Aorta (tissue), 5 donors: ENCODE data around the gene PKNOX2. TPM values are rescaled to one million over a fixed set of nuclear protein-coding genes. Genes with fewer than 3 reads are reported as not detected.

Experiments used
- ATAC-seq: fragments of 200-7000 bp; cut with Tn5 transposase; one replicate; pipeline ENCODE4 v1.9.1; 2022; ENCODE audit warnings: moderate library complexity; ENCODE audit not compliant: low FRiP score
- DNase-seq, 2 donors: peaks; one replicate each; pipeline ENCODE4 v3.0.0-alpha.2; 2020
- H3K27ac ChIP-seq, 2 donors: one replicate each; pipeline ENCODE4 v1.5.1; 2013; ENCODE audit warnings: low read length in 2 of 2, mild to moderate bottlenecking in 2 of 2, moderate library complexity in 2 of 2, control low read depth in 1 of 2, inconsistent platforms in 1 of 2, low read depth in 1 of 2
- H3K27me3 ChIP-seq, 2 donors: one replicate each; pipeline ENCODE4 v1.6.1; 2013; ENCODE audit warnings: control low read depth in 1 of 2, low read length in 1 of 2, mild to moderate bottlenecking in 1 of 2, moderate library complexity in 1 of 2; ENCODE audit not compliant: insufficient read depth in 2 of 2, control insufficient read depth in 1 of 2
- H3K36me3 ChIP-seq, 2 donors: one replicate each; pipeline ENCODE4 v1.6.1; 2013; ENCODE audit warnings: control low read depth in 1 of 2, low read length in 1 of 2, mild to moderate bottlenecking in 1 of 2; ENCODE audit not compliant: insufficient read depth in 2 of 2, control insufficient read depth in 1 of 2
- H3K4me1 ChIP-seq, 2 donors: one replicate each; pipeline ENCODE4 v1.6.1; 2013; ENCODE audit warnings: low read length in 2 of 2, control low read depth in 1 of 2, mild to moderate bottlenecking in 1 of 2, moderate library complexity in 1 of 2; ENCODE audit not compliant: insufficient read depth in 2 of 2, control insufficient read depth in 1 of 2
- H3K4me3 ChIP-seq, 2 donors: one replicate each; pipeline ENCODE4 v1.5.1; 2013; ENCODE audit warnings: low read length in 2 of 2, control low read depth in 1 of 2, mild to moderate bottlenecking in 1 of 2
- H3K9me3 ChIP-seq: one replicate; pipeline ENCODE4 v1.6.1; 2013; ENCODE audit warnings: mild to moderate bottlenecking, low read length; ENCODE audit not compliant: control insufficient read depth
- WGBS, 2 donors: extraction: QIAGEN DNeasy Blood & Tissue Kit; methylation state at CpG; one replicate each; pipeline ENCODE4 v1.1.7; 2013; 5-methylcytosine and 5-hydroxymethylcytosine counted together
- intact Hi-C, 2 donors: fragments of 100-400 bp; cut with DNase I; formaldehyde crosslinking; loops; one replicate each; pipeline versions ENCODE4 v1.14.2 to v1.15.0; 2022
- polyA plus RNA-seq, 2 donors: library from polyadenylated mRNA; stranded (reverse); fragments of 200-250 nt; gene quantifications; one replicate each; pipeline ENCODE4 v1.2.3, GENCODE V29; 2013
- total RNA-seq, 2 donors: library from RNA; stranded (reverse); fragmentation: NEBNext Ultra II Directional; extraction: Animal tissue kit (Norgen Biotek cat#: 25700); gene quantifications; one replicate each; pipeline ENCODE4 v1.2.1, GENCODE V29; 2021
- donor health status: healthy with polysubstance abuse.
- donor health status: Bipolar disorder and iron deficiency.
- donor health status: DM: no; HTN: no; CAD: no.
- donor health status: DM: no; HTN: no; CAD: no.
- donor health status: DM: yes; HTN: yes; CAD: no.

Gene PKNOX2
- total and polyA plus RNA-seq, 4 donors: 1.8 to 19.8 (median 5.8) TPM

- ATAC-seq (no peak), DNase-seq (no peak)
- Histone ChIP-seq H3K4me3 (no peak overlapping the region), H3K27me3 (no peaks in the 10 kb centered on the region), H3K4me1 (no peaks in the 10 kb centered on the region), H3K27ac (no peak overlapping the region), H3K9me3 (no peaks in the 10 kb centered on the region), H3K36me3 (no peaks in the 10 kb centered on the region)
- intact Hi-C loops: loop anchor here in 1 of 2 donors (10.0 kb wide), 1 partner anchor 468 kb away; the partner anchor contains the start of gene CCDC15
- WGBS, 2 donors: 84 to 91% methylated on average over 4 of the region's 4 CpGs
Measured at GRCh38 chr11:125422681-125423080, 258.1 kb downstream of the PKNOX2 start.

- 65 to 68% methylated on average over 9 of the region's 9 CpGs for WGBS, 2 donors
- no peaks in the 10 kb centered on the region for H3K27me3 ChIP-seq
- no peak overlapping the region for H3K4me3 ChIP-seq
- no peaks in the 10 kb centered on the region for H3K36me3 ChIP-seq
- H3K9me3 ChIP-seq: no peaks in the 10 kb centered on the region
- intact Hi-C loops: loop anchor here in 1 of 2 donors (10.0 kb wide), 1 partner anchor 469 kb away; the partner anchor contains the start of gene CCDC15
- DNase-seq (no peak), ATAC-seq (no peak)
- H3K27ac ChIP-seq: no peak overlapping the region
- no peaks in the 10 kb centered on the region for H3K4me1 ChIP-seq
Measured at GRCh38 chr11:125423247-125423849, 258.8 kb downstream of the PKNOX2 start.

- no peaks in the 10 kb centered on the region for H3K4me1 ChIP-seq
- H3K4me3 ChIP-seq: no peak overlapping the region
- 36 to 37% methylated on average over 8 to 9 of the region's 9 CpGs for WGBS, 2 donors
- peak; percentile 64 for ATAC-seq
- H3K27ac ChIP-seq: no peak overlapping the region
- intact Hi-C loops: loop anchor here in 1 of 2 donors (10.0 kb wide), 1 partner anchor 471 kb away; the partner anchor contains the start of gene CCDC15
- no peaks in the 10 kb centered on the region for H3K36me3 ChIP-seq
- H3K9me3 ChIP-seq: no peaks in the 10 kb centered on the region
- no peaks in the 10 kb centered on the region for H3K27me3 ChIP-seq
- DNase-seq: peak; percentile 66 to 76
Measured at GRCh38 chr11:125425601-125426000, 261.1 kb downstream of the PKNOX2 start.

GRCh38 chr11:125426818-125427528 is 262.4 kb downstream of the PKNOX2 start:
- Histone ChIP-seq H3K4me1 (no peaks in the 10 kb centered on the region), H3K4me3 (no peak overlapping the region), H3K9me3 (no peaks in the 10 kb centered on the region), H3K27me3 (no peaks in the 10 kb centered on the region), H3K27ac (no peak overlapping the region), H3K36me3 (no peaks in the 10 kb centered on the region)
- 88 to 89% methylated on average over 14 of the region's 14 CpGs for WGBS, 2 donors
- ATAC-seq (no peak), DNase-seq (peak in 1 of 2 donors; percentile 55)
- intact Hi-C loops: loop anchor here in 1 of 2 donors (10.0 kb wide), 1 partner anchor 472 kb away; the partner anchor contains the start of gene CCDC15

GRCh38 chr11:125428486-125429173 is 264.1 kb downstream of the PKNOX2 start:
- Histone ChIP-seq H3K36me3 (no peaks in the 10 kb centered on the region), H3K4me3 (no peak overlapping the region), H3K27me3 (no peaks in the 10 kb centered on the region), H3K27ac (no peak overlapping the region), H3K4me1 (no peaks in the 10 kb centered on the region), H3K9me3 (no peaks in the 10 kb centered on the region)
- ATAC-seq: no peak
- intact Hi-C loops: loop anchor here in 1 of 2 donors (10.0 kb wide), 1 partner anchor 474 kb away; the partner anchor contains the start of gene CCDC15
- WGBS, 2 donors: 84% methylated on average over 11 of the region's 11 CpGs
- no peak for DNase-seq

GRCh38 chr11:125429174-125429707 is 264.7 kb downstream of the PKNOX2 start:
- H3K27ac ChIP-seq: no peak overlapping the region
- no peak overlapping the region for H3K4me3 ChIP-seq
- 54 to 61% methylated on average over 6 of the region's 6 CpGs for WGBS, 2 donors
- no peaks in the 10 kb centered on the region for H3K27me3 ChIP-seq
- no peaks in the 10 kb centered on the region for H3K4me1 ChIP-seq
- H3K36me3 ChIP-seq: no peaks in the 10 kb centered on the region
- no peaks in the 10 kb centered on the region for H3K9me3 ChIP-seq
- ATAC-seq: no peak
- intact Hi-C loops: loop anchor here in 1 of 2 donors (10.0 kb wide), 1 partner anchor 474 kb away; the partner anchor contains the start of gene CCDC15
- peak in 1 of 2 donors; percentile 81 for DNase-seq

GRCh38 chr11:125429807-125430678 is 265.5 kb downstream of the PKNOX2 start:
- H3K9me3 ChIP-seq: no peaks in the 10 kb centered on the region
- H3K4me1 ChIP-seq: no peaks in the 10 kb centered on the region
- no peaks in the 10 kb centered on the region for H3K27me3 ChIP-seq
- DNase-seq (no peak), ATAC-seq (no peak)
- H3K4me3 ChIP-seq: no peak overlapping the region
- no peaks in the 10 kb centered on the region for H3K36me3 ChIP-seq
- intact Hi-C loops: loop anchor here (10.0 kb wide), 2 partner anchors 445 to 475 kb away; partner anchors contain the start of gene CCDC15 (in 2 of the 2)
- 91 to 93% methylated on average over 18 of the region's 18 CpGs for WGBS, 2 donors
- no peak overlapping the region for H3K27ac ChIP-seq
